Effector memory CD4-positive, alpha-beta T cell (primary cell): ENCODE results near the gene UNC79.

Experiments used
- DNase-seq, 3 donors: peaks; one replicate each; pipeline ENCODE4 v3.0.0-alpha.2; 2020
- H3K27ac ChIP-seq: 2 replicates; pipeline ENCODE4 v1.7.0; 2013; ENCODE audit warnings: mild to moderate bottlenecking, low read length, moderate library complexity; ENCODE audit not compliant: insufficient read depth, poor library complexity, severe bottlenecking
- H3K27me3 ChIP-seq: replicated peaks from 2 replicates; pipeline ENCODE4 v1.7.0; 2013; ENCODE audit warnings: mild to moderate bottlenecking, low read length; ENCODE audit not compliant: insufficient read depth, control insufficient read depth, poor library complexity, severe bottlenecking
- H3K36me3 ChIP-seq: 2 replicates; pipeline ENCODE4 v1.7.0; 2013; ENCODE audit warnings: mild to moderate bottlenecking, low read length, moderate library complexity; ENCODE audit not compliant: control insufficient read depth, insufficient read depth
- H3K4me1 ChIP-seq: 2 replicates; pipeline ENCODE4 v1.7.0; 2013; ENCODE audit warnings: low read length, mild to moderate bottlenecking; ENCODE audit not compliant: control insufficient read depth, insufficient read depth, poor library complexity, severe bottlenecking
- H3K4me3 ChIP-seq: 2 replicates; pipeline ENCODE4 v1.7.0; 2013; ENCODE audit warnings: low read length, low read depth, mild to moderate bottlenecking; ENCODE audit not compliant: insufficient read depth, poor library complexity, severe bottlenecking
- H3K9me3 ChIP-seq: 2 replicates; pipeline ENCODE4 v1.7.0; 2013; ENCODE audit warnings: mild to moderate bottlenecking, low read length, moderate library complexity; ENCODE audit not compliant: control insufficient read depth

UNC79 gene

GRCh38 chr14:93638790-93639189 is 208.1 kb downstream of the UNC79 start:
- Histone ChIP-seq H3K4me1 (no peaks in the 10 kb centered on the region), H3K36me3 (no peaks in the 10 kb centered on the region), H3K4me3 (no peak overlapping the region), H3K27ac (no peak overlapping the region), H3K9me3 (no peaks in the 10 kb centered on the region), H3K27me3 (no peaks in the 10 kb centered on the region)
- DNase-seq = no peak

- Histone ChIP-seq H3K27ac (no peak overlapping the region), H3K4me1 (no peaks in the 10 kb centered on the region), H3K4me3 (no peak overlapping the region), H3K9me3 (no peaks in the 10 kb centered on the region), H3K36me3 (no peaks in the 10 kb centered on the region), H3K27me3 (no peaks in the 10 kb centered on the region)
- DNase-seq = no peak
These were observed 212.4 kb downstream of the UNC79 start for GRCh38 chr14:93643127-93643526.

GRCh38 chr14:93643676-93644075 is 212.9 kb downstream of the UNC79 start:
- H3K27ac ChIP-seq = no peak overlapping the region
- no peaks in the 10 kb centered on the region for H3K9me3 ChIP-seq
- no peaks in the 10 kb centered on the region for H3K27me3 ChIP-seq
- no peaks in the 10 kb centered on the region for H3K4me1 ChIP-seq
- H3K4me3 ChIP-seq = no peak overlapping the region
- no peak for DNase-seq
- H3K36me3 ChIP-seq = no peaks in the 10 kb centered on the region

- DNase-seq = no peak
- Histone ChIP-seq H3K36me3 (no peaks in the 10 kb centered on the region), H3K4me1 (no peaks in the 10 kb centered on the region), H3K27ac (no peak overlapping the region), H3K4me3 (no peak overlapping the region), H3K9me3 (no peaks in the 10 kb centered on the region), H3K27me3 (no peaks in the 10 kb centered on the region)
These were observed 214.5 kb downstream of the UNC79 start for GRCh38 chr14:93645200-93645599.

- Histone ChIP-seq H3K4me3 (no peak overlapping the region), H3K27ac (no peak overlapping the region), H3K4me1 (no peaks in the 10 kb centered on the region), H3K9me3 (no peaks in the 10 kb centered on the region), H3K36me3 (no peaks in the 10 kb centered on the region), H3K27me3 (no peaks in the 10 kb centered on the region)
- no peak for DNase-seq
These were observed 217.9 kb downstream of the UNC79 start for GRCh38 chr14:93648440-93649168.

GRCh38 chr14:93654599-93654998 is 223.9 kb downstream of the UNC79 start:
- H3K4me1 ChIP-seq = no peaks in the 10 kb centered on the region
- no peak for DNase-seq
- H3K27me3 ChIP-seq = no peaks in the 10 kb centered on the region
- no peaks in the 10 kb centered on the region for H3K9me3 ChIP-seq
- no peak overlapping the region for H3K27ac ChIP-seq
- no peaks in the 10 kb centered on the region for H3K36me3 ChIP-seq
- H3K4me3 ChIP-seq = no peak overlapping the region

- H3K4me3 ChIP-seq = no peak overlapping the region
- H3K27ac ChIP-seq = no peak overlapping the region
- peaks cover 4% of the 10 kb centered on the region for H3K27me3 ChIP-seq
- no peaks in the 10 kb centered on the region for H3K36me3 ChIP-seq
- H3K9me3 ChIP-seq = no peaks in the 10 kb centered on the region
- no peak for DNase-seq
- no peaks in the 10 kb centered on the region for H3K4me1 ChIP-seq
These were observed 224.5 kb downstream of the UNC79 start for GRCh38 chr14:93655078-93655750.

- Histone ChIP-seq H3K4me3 (no peak overlapping the region), H3K36me3 (no peaks in the 10 kb centered on the region)
These were observed 227.1 kb downstream of the UNC79 start for GRCh38 chr14:93657875-93658274.

GRCh38 chr14:93663317-93663716 is 232.6 kb downstream of the UNC79 start:
- no peak overlapping the region for H3K27ac ChIP-seq
- H3K4me1 ChIP-seq = no peaks in the 10 kb centered on the region
- no peak overlapping the region for H3K4me3 ChIP-seq
- H3K27me3 ChIP-seq = peaks cover 4% of the 10 kb centered on the region
- no peak for DNase-seq
- H3K36me3 ChIP-seq = no peaks in the 10 kb centered on the region
- peaks cover 7% of the 10 kb centered on the region for H3K9me3 ChIP-seq

More at GRCh38 chr14:93657875-93658274, 227.1 kb downstream of the UNC79 start:
- no peaks in the 10 kb centered on the region for H3K9me3 ChIP-seq
- H3K27me3 ChIP-seq = peaks cover 4% of the 10 kb centered on the region
- no peaks in the 10 kb centered on the region for H3K4me1 ChIP-seq
- H3K27ac ChIP-seq = no peak overlapping the region
- DNase-seq = no peak

GRCh38 chr14:93665169-93665568 is 234.4 kb downstream of the UNC79 start:
- DNase-seq = no peak
- H3K4me1 ChIP-seq = no peaks in the 10 kb centered on the region
- H3K36me3 ChIP-seq = no peaks in the 10 kb centered on the region
- peaks cover under 1% of the 10 kb centered on the region for H3K27me3 ChIP-seq
- H3K27ac ChIP-seq = no peak overlapping the region
- no peak overlapping the region for H3K4me3 ChIP-seq
- peaks cover 7% of the 10 kb centered on the region for H3K9me3 ChIP-seq
